ENCODE data around the gene HDGFL1.

HDGFL1 gene

DNA sequence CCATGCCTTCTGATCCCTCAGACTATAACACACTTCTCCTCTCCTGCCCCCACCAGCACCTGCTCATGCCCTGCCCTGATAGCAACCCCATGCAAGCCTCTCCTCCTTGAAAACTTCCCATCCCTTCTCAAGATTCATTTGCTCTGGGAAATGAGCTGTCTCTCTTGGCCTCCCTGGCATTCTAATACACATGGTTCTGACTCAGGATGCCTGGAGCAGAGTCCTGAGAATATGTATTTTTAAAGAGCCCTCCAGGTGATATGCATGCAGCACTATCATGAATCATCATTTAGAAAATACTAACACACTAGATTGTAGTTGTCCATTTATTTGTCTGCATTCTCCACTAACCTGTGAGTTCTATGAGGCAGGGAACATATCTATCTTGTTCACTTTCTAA is 26.6 kb downstream of the HDGFL1 start:
- CTCF ChIA-PET, result interaction anchor here (1.5 kb wide), 1 partner anchor 37 kb away, joined by 3 read pairs; no protein-coding TSS in a partner anchor
- no peak for DNase-seq (ENCODE audit: extremely low spot score)
- POLR2A ChIA-PET, result no interaction called here
- TF ChIP-seq, protein P1, sequence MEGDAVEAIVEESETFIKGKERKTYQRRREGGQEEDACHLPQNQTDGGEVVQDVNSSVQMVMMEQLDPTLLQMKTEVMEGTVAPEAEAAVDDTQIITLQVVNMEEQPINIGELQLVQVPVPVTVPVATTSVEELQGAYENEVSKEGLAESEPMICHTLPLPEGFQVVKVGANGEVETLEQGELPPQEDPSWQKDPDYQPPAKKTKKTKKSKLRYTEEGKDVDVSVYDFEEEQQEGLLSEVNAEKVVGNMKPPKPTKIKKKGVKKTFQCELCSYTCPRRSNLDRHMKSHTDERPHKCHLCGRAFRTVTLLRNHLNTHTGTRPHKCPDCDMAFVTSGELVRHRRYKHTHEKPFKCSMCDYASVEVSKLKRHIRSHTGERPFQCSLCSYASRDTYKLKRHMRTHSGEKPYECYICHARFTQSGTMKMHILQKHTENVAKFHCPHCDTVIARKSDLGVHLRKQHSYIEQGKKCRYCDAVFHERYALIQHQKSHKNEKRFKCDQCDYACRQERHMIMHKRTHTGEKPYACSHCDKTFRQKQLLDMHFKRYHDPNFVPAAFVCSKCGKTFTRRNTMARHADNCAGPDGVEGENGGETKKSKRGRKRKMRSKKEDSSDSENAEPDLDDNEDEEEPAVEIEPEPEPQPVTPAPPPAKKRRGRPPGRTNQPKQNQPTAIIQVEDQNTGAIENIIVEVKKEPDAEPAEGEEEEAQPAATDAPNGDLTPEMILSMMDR (IDR thresholded peaks at IDR 0.05; ENCODE audit: control extremely low read depth, extremely low read depth, low read depth, missing control alignments), result no peak

DNA sequence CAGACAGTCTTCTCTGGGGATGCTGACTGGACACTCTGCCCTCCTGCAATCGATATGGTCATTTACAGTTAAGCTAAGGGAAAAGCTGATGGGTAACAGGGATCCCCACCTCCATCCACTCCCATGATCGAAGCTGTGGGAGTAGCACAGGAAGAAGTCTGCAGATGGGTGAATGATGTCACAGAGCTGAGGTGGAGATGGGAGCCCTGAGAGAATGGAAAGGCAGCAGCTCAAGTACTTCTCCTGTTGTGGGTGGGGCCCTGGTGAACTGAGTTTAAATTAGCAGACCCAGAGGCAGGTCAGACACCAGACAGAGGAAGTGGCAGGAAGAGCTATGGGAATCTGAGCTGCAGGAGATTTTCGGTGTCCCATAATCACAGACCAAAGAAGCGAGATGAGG is 29.0 kb downstream of the HDGFL1 start:
- ChIA-PET CTCF (interaction anchor here (1.0 to 1.8 kb wide), 2 partner anchors 15 to 32 kb away, joined by 3 to 4 read pairs; no protein-coding TSS in a partner anchor), POLR2A (no interaction called here)
- no peak for DNase-seq (ENCODE audit: extremely low spot score)
- TF ChIP-seq, protein P1 (IDR thresholded peaks at IDR 0.05; ENCODE audit: control extremely low read depth, extremely low read depth, low read depth, missing control alignments), result no peak

DNA sequence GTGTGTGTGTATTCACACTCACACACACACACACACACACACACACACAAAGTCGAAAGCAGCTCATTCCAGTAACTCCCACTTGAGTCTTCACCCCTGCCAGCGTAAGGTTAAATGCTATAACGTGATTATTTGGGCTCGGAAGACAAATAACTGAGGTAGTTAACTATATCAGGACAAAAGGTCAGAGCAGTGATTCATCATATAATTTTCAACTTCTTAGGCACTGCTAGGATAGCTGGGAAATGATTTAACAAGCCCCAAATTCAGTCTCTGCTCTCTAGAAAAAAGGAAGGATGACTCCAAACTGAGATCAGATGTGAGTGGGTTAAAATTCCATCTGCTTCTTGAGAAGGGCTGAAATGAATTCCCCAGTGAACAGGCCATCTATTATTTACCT is 30.7 kb downstream of the HDGFL1 start:
- CTCF ChIA-PET, result interaction anchor here (1.2 to 1.7 kb wide), 4 partner anchors 8 to 47 kb away, joined by 3 to 4 read pairs (median 3); no protein-coding TSS in a partner anchor

DNA sequence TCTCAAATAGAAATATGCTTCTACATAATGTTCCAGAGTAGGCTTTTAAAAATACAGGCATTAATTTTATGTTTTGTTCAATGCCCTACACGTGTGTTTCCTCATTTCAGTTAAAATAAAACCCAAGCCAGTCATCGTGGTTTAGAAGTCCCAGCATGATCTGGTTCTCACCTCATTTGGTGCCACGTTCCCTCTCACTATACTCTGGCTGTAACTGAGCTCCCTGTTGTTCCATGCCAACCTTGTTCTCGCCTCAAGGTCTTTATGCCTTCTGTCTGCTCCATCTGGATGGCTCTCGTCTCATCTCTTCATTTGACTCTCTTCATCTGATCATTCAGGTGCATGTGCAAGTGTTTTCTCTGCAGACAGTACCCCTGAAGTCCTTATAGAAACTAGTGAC is 32.6 kb downstream of the HDGFL1 start:
- no peak for DNase-seq (ENCODE audit: extremely low spot score)
- POLR2A ChIA-PET, result no interaction called here
- CTCF ChIA-PET, result no interaction called here
- TF ChIP-seq, protein P1 (IDR thresholded peaks at IDR 0.05; ENCODE audit: control extremely low read depth, extremely low read depth, low read depth, missing control alignments), result no peak

More for the DNA sequence above, 30.7 kb downstream of the HDGFL1 start:
- TF ChIP-seq, protein P1 (IDR thresholded peaks at IDR 0.05; ENCODE audit: control extremely low read depth, extremely low read depth, low read depth, missing control alignments), result no peak
- POLR2A ChIA-PET, result no interaction called here
- DNase-seq (ENCODE audit: extremely low spot score), result no peak

DNA sequence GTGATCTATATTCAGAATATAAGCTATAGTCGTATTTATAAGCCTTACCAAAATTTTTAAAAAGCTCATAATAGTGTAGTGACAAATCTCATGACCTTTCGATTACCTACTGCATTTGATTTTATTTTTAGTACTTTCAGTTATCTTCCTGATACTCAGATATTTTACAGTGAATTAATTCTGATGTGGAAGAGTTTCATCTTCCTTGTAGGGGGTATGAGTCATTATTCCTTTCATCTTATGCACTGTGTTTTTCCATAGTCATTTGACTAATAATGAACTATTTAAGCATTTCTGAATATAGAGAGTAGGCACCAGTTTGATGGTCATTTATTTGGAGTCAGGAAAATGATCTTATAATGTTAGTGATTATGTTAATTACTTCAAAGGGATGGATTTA is 36.4 kb downstream of the HDGFL1 start:
- ChIA-PET POLR2A (no interaction called here), CTCF (no interaction called here)
- DNase-seq (ENCODE audit: extremely low spot score), result no peak
- TF ChIP-seq, protein P1 (IDR thresholded peaks at IDR 0.05; ENCODE audit: control extremely low read depth, extremely low read depth, low read depth, missing control alignments), result no peak

DNA sequence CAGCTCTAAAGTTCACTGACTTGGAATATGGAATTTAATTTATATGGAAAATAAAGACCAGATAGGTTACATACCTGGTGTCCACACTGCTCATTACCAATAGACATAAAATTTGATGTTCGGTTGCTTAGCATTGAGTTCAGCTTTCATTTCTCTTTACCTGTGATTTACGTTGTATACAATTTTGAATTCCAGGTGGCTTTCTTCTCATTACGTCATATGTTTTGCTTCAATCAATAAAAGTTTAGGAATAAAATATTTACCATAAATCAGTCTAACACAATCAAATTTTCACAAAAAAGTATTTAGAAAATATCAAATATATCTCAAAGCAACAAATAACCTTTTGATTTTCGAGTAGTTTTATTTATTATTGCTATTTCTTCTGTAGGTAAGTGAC is 40.8 kb downstream of the HDGFL1 start:
- ChIA-PET CTCF (no interaction called here), POLR2A (no interaction called here)
- no peak for DNase-seq (ENCODE audit: extremely low spot score)
- TF ChIP-seq, protein P1 (IDR thresholded peaks at IDR 0.05; ENCODE audit: control extremely low read depth, extremely low read depth, low read depth, missing control alignments), result no peak

DNA sequence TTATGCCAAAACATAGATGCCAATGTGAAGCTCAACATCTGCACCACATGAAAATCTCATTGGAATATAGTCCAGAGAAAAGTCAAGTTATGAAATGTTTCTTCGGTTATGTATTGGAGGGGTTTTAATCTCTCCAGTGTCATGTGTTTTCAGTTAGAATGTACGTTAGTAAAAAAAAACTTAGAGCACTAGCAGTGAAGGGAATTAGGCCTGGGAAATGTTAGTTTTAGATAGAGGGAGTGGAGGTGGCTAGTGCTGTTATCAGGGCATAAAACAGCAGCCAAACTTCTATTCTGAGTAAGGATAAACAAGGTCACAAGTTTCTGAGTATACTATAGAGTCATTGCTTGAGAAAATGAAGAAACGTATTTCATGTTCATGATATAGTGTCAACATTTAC is 42.9 kb downstream of the HDGFL1 start:
- DNase-seq (ENCODE audit: extremely low spot score), result no peak
- CTCF ChIA-PET, result interaction anchor here (0.7 kb wide), 1 partner anchor 12 kb away, joined by 4 read pairs; no protein-coding TSS in a partner anchor
- POLR2A ChIA-PET, result no interaction called here
- TF ChIP-seq, protein P1 (IDR thresholded peaks at IDR 0.05; ENCODE audit: control extremely low read depth, extremely low read depth, low read depth, missing control alignments), result no peak

Data from GM10248 (cell line).